WTC11 (cell line): Measurements from ENCODE around the gene PQBP1.
"Not testable (repeated sequence)": the region's sequence is repeated elsewhere in the genome, so short reads cannot be mapped to it uniquely, and the experiment has no call there.

Experiments used
- AFF4 ChIP-seq: sonication (generic); formaldehyde crosslinking; IDR thresholded peaks from 2 replicates; pipeline ENCODE4 v1.8.1; 2023; ENCODE audit warnings: mild to moderate bottlenecking, missing genetic modification reagents, borderline replicate concordance
- CREB1 ChIP-seq: sonication (generic); formaldehyde crosslinking; IDR thresholded peaks from 2 replicates; pipeline ENCODE4 v1.8.0; 2023; ENCODE audit warnings: mild to moderate bottlenecking, missing genetic modification reagents
- CTCF ChIP-seq: fragments of 200-600 bp; IDR thresholded peaks from 2 replicates; pipeline ENCODE4 v1.8.0; 2022; ENCODE audit warnings: antibody characterized with exemption
- ESRRA ChIP-seq: sonication (generic); formaldehyde crosslinking; IDR thresholded peaks from 2 replicates; pipeline ENCODE4 v1.8.1; 2022; ENCODE audit warnings: mild to moderate bottlenecking, missing genetic modification reagents, borderline replicate concordance
- IRF1 ChIP-seq: sonication (generic); formaldehyde crosslinking; IDR thresholded peaks from 2 replicates; pipeline ENCODE4 v1.8.0; 2023; ENCODE audit warnings: missing genetic modification reagents
- MAX ChIP-seq: sonication (generic); formaldehyde crosslinking; IDR thresholded peaks from 2 replicates; pipeline ENCODE4 v1.8.0; 2022; ENCODE audit warnings: mild to moderate bottlenecking, missing genetic modification reagents
- PRRX2 ChIP-seq: fragments of 250-450 bp; sonication (Bioruptor Pico); IDR thresholded peaks from 2 replicates; pipeline ENCODE4 v1.8.0; 2021; ENCODE audit warnings: mild to moderate bottlenecking
- ZBTB43 ChIP-seq: sonication (generic); formaldehyde crosslinking; IDR thresholded peaks from 2 replicates; pipeline ENCODE4 v1.8.1; 2023; ENCODE audit warnings: mild to moderate bottlenecking, missing genetic modification reagents

GRCh38 chrX:48853494-48853893 is 44.2 kb upstream of the PQBP1 start:
- TF ChIP-seq CREB1 (CRISPR knock-in tag); PRRX2 (CRISPR knock-in tag); MAX; CTCF; IRF1; AFF4; ZBTB43 (CRISPR knock-in tag); ESRRA (CRISPR knock-in tag): not testable (repeated sequence)
